ENCODE data around the gene CARS1. TPM values are rescaled to one million over a fixed set of nuclear protein-coding genes. Genes with fewer than 3 reads are reported as not detected.

The CARS1 gene
- total RNA-seq, 1 donor from 2014 or later = 59.2 TPM

DNA sequence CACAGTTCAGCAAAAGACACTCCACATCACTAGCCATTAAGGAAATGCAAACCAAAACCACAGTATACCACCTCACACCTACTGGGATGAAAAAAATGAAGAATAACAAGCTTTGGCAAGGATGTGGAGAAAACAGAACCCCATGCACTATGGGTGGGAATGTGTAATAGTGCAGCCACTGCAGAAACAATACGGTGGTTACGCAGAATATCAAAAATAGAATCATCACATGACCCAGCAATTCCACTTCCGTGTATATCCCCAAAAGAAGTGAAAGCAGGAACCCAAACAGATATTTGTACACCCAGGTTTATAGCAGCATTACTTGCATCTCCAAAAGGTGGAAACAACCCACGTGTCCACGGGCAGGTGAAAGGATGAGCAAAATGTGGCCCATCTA, 20.8 kb downstream of the CARS1 start:
- Mint-ChIP-seq H3K36me3 (ENCODE audit: low read depth) (peaks cover 10% of the 10 kb centered on the region), H3K4me1 (peaks cover 4% of the 10 kb centered on the region), H3K9me3 (no peaks in the 10 kb centered on the region), H3K27ac (ENCODE audit: unreplicated experiment) (peak overlapping the region; percentile 81), H3K27me3 (ENCODE audit: low read depth) (no peaks in the 10 kb centered on the region), H3K4me3 (no peak overlapping the region)
- DNase-seq (ENCODE audit: low read depth, low spot score) = no peak
- TF ChIP-seq, protein P1, sequence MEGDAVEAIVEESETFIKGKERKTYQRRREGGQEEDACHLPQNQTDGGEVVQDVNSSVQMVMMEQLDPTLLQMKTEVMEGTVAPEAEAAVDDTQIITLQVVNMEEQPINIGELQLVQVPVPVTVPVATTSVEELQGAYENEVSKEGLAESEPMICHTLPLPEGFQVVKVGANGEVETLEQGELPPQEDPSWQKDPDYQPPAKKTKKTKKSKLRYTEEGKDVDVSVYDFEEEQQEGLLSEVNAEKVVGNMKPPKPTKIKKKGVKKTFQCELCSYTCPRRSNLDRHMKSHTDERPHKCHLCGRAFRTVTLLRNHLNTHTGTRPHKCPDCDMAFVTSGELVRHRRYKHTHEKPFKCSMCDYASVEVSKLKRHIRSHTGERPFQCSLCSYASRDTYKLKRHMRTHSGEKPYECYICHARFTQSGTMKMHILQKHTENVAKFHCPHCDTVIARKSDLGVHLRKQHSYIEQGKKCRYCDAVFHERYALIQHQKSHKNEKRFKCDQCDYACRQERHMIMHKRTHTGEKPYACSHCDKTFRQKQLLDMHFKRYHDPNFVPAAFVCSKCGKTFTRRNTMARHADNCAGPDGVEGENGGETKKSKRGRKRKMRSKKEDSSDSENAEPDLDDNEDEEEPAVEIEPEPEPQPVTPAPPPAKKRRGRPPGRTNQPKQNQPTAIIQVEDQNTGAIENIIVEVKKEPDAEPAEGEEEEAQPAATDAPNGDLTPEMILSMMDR (conservative IDR thresholded peaks at IDR 0.05) = no peak

DNA sequence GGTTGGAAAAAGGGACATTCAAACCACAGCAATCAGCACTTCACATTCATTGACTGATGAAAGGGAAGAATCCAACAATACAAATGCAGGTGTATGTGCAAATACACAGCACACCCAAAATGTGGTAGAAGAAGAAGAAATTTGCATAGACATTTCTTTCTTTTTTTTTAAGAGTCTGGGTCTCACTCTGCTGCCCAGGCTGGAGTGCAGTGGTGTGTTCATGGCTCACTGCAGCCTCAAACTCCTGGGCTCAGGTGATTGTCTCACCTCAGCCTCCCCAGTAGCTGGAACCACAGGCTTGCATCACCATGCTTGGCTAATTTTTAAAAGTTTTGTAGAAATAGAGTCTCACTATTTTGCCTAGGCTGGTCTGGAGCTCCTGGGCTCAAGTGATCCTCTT, 21.9 kb downstream of the CARS1 start:
- Mint-ChIP-seq H3K4me3 (no peak overlapping the region), H3K36me3 (ENCODE audit: low read depth) (peaks cover 8% of the 10 kb centered on the region), H3K27me3 (ENCODE audit: low read depth) (no peaks in the 10 kb centered on the region), H3K9me3 (no peaks in the 10 kb centered on the region), H3K4me1 (peaks cover 4% of the 10 kb centered on the region), H3K27ac (ENCODE audit: unreplicated experiment) (no peak overlapping the region)
- DNase-seq (ENCODE audit: low read depth, low spot score) = no peak
- TF ChIP-seq, protein P1 (conservative IDR thresholded peaks at IDR 0.05) = no peak

GRCh38 chr11:3030289-3031070, 26.7 kb downstream of the CARS1 start:
- peak overlapping the region; percentile 19 for H3K27ac Mint-ChIP-seq (ENCODE audit: unreplicated experiment)
- no peak overlapping the region for H3K4me3 Mint-ChIP-seq
- TF ChIP-seq, protein P1 (conservative IDR thresholded peaks at IDR 0.05) = no peak
- no peaks in the 10 kb centered on the region for H3K27me3 Mint-ChIP-seq (ENCODE audit: low read depth)
- H3K9me3 Mint-ChIP-seq = no peaks in the 10 kb centered on the region
- DNase-seq (ENCODE audit: low read depth, low spot score) = no peak
- H3K36me3 Mint-ChIP-seq (ENCODE audit: low read depth) = peaks cover 16% of the 10 kb centered on the region
- no peaks in the 10 kb centered on the region for H3K4me1 Mint-ChIP-seq

DNA sequence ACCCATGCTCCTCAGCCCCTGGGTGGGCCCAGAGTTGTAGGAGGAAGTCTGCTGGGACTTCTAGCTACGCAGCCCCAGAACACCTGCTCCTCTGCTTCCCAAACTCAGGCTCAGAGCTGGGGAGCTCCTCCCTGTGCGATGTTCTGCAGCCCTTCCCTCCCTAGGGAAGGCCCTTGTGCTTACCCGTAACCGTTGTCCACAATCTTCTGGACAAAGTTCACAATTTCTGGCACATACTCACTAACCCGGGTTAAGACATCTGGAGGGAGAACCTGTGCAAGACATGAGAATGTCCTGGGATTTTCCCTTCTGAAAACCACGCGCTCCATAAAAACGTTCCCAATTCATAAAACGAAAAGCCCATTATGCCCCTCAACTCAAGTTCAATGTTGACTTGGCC, 28.4 kb downstream of the CARS1 start:
- Mint-ChIP-seq H3K9me3 (no peaks in the 10 kb centered on the region), H3K27me3 (ENCODE audit: low read depth) (no peaks in the 10 kb centered on the region), H3K4me3 (no peak overlapping the region), H3K4me1 (no peaks in the 10 kb centered on the region), H3K36me3 (ENCODE audit: low read depth) (peaks cover 16% of the 10 kb centered on the region), H3K27ac (ENCODE audit: unreplicated experiment) (no peak overlapping the region)
- no peak for DNase-seq (ENCODE audit: low read depth, low spot score)
- TF ChIP-seq, protein P1 (conservative IDR thresholded peaks at IDR 0.05) = no peak

DNA sequence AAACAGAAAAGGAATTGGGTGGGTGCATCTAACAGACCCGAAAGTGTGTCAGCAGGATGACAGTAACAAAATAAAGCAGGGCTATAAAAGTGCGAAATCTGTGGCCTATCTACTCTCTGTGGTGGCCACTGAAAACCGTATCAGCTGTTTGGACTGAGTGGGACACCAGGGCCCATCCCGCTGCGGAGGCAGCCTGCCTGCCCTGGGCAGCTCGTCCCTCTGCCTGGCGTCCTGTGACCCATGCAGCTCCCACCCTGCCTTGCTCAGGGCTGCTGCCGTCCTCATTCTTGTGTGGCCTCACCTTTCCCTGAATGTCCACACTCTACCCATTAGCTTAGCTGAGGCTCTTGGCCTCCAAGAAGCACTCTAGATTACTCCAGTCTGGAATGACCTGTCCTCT, 30.4 kb downstream of the CARS1 start:
- peaks cover 12% of the 10 kb centered on the region for H3K36me3 Mint-ChIP-seq (ENCODE audit: low read depth)
- H3K27me3 Mint-ChIP-seq (ENCODE audit: low read depth) = no peaks in the 10 kb centered on the region
- no peaks in the 10 kb centered on the region for H3K9me3 Mint-ChIP-seq
- peaks cover 5% of the 10 kb centered on the region for H3K4me1 Mint-ChIP-seq
- no peak overlapping the region for H3K27ac Mint-ChIP-seq (ENCODE audit: unreplicated experiment)
- TF ChIP-seq, protein P1 (conservative IDR thresholded peaks at IDR 0.05) = no peak
- H3K4me3 Mint-ChIP-seq = no peak overlapping the region
- DNase-seq (ENCODE audit: low read depth, low spot score) = no peak
